ENCODE measurements around the gene FDX2. TPM values are rescaled to one million over a fixed set of nuclear protein-coding genes. Genes with fewer than 3 reads are reported as not detected.

FDX2 gene
- total and polyA plus RNA-seq, 2 of the 13 experiments (the other 11 are each of a cell fraction or from before 2014, with no cell fraction given): 21.0 to 24.7 TPM

DNA sequence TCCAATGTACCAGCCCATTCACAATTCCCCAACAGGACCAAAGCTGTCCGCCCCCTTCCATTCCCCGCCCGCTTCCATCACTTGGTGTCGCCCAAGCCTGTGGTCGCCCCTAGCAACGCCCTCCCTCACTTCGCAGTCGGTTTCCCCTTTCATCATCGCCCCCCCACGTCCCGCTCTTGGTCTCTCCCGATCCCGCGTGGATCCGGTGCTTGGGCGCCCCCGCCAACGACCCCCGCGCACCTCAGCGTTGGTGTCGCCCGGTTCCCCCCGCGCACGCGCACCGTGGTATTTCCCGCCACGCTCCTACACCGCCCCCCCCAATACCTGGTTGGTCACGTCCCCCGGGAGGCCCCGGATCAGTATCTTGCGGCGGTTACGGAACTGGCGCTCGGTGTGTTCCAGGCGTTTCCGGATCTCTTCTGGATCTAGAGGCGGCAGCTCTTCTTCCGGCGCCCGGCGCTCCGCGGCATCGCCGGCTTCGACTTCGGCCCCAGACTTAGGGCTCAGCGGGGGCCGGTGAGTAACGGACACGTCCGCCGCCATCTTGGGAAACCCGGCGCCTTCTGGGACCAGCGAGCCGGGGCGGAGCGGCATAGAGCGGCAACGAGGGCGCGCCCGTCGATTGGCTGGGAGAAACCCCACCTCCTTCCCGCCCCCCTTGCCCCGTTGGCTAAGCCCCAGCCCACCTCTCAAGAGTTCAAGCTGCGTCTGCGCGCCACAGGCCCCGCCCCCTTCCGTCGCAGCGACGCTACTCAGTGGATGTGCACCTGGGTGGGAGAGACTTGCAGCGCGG is 17.3 kb upstream of the FDX2 start, which contains the start of gene RAVER1 (continued):
- TF ChIP-seq, protein P1, sequence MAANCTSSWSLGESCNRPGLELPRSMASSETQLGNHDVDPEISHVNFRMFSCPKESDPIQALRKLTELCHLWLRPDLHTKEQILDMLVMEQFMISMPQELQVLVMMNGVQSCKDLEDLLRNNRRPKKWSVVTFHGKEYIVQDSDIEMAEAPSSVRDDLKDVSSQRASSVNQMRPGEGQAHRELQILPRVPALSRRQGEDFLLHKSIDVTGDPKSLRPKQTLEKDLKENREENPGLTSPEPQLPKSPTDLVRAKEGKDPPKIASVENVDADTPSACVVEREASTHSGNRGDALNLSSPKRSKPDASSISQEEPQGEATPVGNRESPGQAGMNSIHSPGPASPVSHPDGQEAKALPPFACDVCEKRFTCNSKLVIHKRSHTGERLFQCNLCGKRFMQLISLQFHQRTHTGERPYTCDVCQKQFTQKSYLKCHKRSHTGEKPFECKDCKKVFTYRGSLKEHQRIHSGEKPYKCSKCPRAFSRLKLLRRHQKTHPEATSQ (CRISPR knock-in tag; IDR thresholded peaks at IDR 0.05; ENCODE audit: borderline replicate concordance): no peak
- TF ChIP-seq, protein P2, sequence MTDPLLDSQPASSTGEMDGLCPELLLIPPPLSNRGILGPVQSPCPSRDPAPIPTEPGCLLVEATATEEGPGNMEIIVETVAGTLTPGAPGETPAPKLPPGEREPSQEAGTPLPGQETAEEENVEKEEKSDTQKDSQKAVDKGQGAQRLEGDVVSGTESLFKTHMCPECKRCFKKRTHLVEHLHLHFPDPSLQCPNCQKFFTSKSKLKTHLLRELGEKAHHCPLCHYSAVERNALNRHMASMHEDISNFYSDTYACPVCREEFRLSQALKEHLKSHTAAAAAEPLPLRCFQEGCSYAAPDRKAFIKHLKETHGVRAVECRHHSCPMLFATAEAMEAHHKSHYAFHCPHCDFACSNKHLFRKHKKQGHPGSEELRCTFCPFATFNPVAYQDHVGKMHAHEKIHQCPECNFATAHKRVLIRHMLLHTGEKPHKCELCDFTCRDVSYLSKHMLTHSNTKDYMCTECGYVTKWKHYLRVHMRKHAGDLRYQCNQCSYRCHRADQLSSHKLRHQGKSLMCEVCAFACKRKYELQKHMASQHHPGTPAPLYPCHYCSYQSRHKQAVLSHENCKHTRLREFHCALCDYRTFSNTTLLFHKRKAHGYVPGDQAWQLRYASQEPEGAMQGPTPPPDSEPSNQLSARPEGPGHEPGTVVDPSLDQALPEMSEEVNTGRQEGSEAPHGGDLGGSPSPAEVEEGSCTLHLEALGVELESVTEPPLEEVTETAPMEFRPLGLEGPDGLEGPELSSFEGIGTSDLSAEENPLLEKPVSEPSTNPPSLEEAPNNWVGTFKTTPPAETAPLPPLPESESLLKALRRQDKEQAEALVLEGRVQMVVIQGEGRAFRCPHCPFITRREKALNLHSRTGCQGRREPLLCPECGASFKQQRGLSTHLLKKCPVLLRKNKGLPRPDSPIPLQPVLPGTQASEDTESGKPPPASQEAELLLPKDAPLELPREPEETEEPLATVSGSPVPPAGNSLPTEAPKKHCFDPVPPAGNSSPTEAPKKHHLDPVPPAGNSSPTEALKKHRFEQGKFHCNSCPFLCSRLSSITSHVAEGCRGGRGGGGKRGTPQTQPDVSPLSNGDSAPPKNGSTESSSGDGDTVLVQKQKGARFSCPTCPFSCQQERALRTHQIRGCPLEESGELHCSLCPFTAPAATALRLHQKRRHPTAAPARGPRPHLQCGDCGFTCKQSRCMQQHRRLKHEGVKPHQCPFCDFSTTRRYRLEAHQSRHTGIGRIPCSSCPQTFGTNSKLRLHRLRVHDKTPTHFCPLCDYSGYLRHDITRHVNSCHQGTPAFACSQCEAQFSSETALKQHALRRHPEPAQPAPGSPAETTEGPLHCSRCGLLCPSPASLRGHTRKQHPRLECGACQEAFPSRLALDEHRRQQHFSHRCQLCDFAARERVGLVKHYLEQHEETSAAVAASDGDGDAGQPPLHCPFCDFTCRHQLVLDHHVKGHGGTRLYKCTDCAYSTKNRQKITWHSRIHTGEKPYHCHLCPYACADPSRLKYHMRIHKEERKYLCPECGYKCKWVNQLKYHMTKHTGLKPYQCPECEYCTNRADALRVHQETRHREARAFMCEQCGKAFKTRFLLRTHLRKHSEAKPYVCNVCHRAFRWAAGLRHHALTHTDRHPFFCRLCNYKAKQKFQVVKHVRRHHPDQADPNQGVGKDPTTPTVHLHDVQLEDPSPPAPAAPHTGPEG (CRISPR knock-in tag; IDR thresholded peaks at IDR 0.05): 0 out of 2 replicates have a peak, but pooled peaks have one; percentile 2
- TF ChIP-seq ZNF180 (CRISPR knock-in tag; IDR thresholded peaks at IDR 0.05; ENCODE audit: borderline replicate concordance, low read depth) (no peak), TOE1 (CRISPR knock-in tag; IDR thresholded peaks at IDR 0.05) (no peak), ZNF317 (CRISPR knock-in tag; IDR thresholded peaks at IDR 0.05) (0 out of 2 replicates have a peak, but pooled peaks have one; percentile 21), EED (CRISPR knock-in tag; IDR thresholded peaks at IDR 0.05) (0 out of 2 replicates have a peak, but pooled peaks have one; percentile 9), ATM (IDR thresholded peaks at IDR 0.05; ENCODE audit: borderline replicate concordance) (no peak), REXO4 (CRISPR knock-in tag; IDR thresholded peaks at IDR 0.05; ENCODE audit: borderline replicate concordance) (no peak), NFYB (CRISPR knock-in tag; IDR thresholded peaks at IDR 0.05) (peak; percentile 78), ZNF749 (CRISPR knock-in tag; IDR thresholded peaks at IDR 0.05; ENCODE audit: borderline replicate concordance) (no peak)
- TF ChIP-seq, protein P3, sequence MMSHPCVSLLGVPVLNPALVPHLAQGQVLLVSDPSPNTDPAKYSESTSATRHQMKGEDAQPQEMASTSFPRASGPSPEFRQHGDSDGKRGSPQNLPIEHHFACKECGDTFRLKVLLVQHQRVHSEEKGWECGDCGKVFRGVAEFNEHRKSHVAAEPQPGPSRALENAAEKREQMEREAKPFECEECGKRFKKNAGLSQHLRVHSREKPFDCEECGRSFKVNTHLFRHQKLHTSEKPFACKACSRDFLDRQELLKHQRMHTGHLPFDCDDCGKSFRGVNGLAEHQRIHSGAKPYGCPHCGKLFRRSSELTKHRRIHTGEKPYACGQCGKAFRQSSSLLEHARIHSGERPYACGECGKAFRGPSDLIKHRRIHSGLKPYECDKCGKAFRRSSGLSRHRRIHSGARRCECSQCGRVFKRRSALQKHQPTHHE (CRISPR knock-in tag; IDR thresholded peaks at IDR 0.05; ENCODE audit: borderline replicate concordance): peak; percentile 54; the same call in 1 of the 2 replicates
- TF ChIP-seq, protein P4, sequence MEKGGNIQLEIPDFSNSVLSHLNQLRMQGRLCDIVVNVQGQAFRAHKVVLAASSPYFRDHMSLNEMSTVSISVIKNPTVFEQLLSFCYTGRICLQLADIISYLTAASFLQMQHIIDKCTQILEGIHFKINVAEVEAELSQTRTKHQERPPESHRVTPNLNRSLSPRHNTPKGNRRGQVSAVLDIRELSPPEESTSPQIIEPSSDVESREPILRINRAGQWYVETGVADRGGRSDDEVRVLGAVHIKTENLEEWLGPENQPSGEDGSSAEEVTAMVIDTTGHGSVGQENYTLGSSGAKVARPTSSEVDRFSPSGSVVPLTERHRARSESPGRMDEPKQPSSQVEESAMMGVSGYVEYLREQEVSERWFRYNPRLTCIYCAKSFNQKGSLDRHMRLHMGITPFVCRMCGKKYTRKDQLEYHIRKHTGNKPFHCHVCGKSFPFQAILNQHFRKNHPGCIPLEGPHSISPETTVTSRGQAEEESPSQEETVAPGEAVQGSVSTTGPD (CRISPR knock-in tag; IDR thresholded peaks at IDR 0.05): no peak; the same call in 1 of the 2 replicates
- TF ChIP-seq, protein P5, sequence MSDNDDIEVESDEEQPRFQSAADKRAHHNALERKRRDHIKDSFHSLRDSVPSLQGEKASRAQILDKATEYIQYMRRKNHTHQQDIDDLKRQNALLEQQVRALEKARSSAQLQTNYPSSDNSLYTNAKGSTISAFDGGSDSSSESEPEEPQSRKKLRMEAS (IDR thresholded peaks at IDR 0.05): peak; percentile 76
- TF ChIP-seq, protein P6, sequence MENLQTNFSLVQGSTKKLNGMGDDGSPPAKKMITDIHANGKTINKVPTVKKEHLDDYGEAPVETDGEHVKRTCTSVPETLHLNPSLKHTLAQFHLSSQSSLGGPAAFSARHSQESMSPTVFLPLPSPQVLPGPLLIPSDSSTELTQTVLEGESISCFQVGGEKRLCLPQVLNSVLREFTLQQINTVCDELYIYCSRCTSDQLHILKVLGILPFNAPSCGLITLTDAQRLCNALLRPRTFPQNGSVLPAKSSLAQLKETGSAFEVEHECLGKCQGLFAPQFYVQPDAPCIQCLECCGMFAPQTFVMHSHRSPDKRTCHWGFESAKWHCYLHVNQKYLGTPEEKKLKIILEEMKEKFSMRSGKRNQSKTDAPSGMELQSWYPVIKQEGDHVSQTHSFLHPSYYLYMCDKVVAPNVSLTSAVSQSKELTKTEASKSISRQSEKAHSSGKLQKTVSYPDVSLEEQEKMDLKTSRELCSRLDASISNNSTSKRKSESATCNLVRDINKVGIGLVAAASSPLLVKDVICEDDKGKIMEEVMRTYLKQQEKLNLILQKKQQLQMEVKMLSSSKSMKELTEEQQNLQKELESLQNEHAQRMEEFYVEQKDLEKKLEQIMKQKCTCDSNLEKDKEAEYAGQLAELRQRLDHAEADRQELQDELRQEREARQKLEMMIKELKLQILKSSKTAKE (CRISPR knock-in tag; IDR thresholded peaks at IDR 0.05; ENCODE audit: borderline replicate concordance): no peak
